Right lobe of liver (tissue), 6 donors: ENCODE measurements around the gene MAPK1. TPM values are rescaled to one million over a fixed set of nuclear protein-coding genes. Genes with fewer than 3 reads are reported as not detected.
"Not testable (repeated sequence)": the region's sequence is repeated elsewhere in the genome, so short reads cannot be mapped to it uniquely, and the experiment has no call there.

Experiments
- ATAC-seq, 4 donors: fragments of 200-7000 bp; cut with Tn5 transposase; one replicate each; pipeline ENCODE4 v1.9.1; 2020; ENCODE audit warnings: mild to moderate bottlenecking in 4 of 4, moderate library complexity in 4 of 4
- DNase-seq, 3 donors: peaks; one replicate each; pipeline ENCODE4 v3.0.0-alpha.2; 2020
- H3K27ac ChIP-seq, 3 donors: fragments of 200-600 bp; one replicate each; pipeline ENCODE4 v1.8.0; 2022
- H3K27me3 ChIP-seq, 2 donors: fragments of 200-600 bp; one replicate each; pipeline ENCODE4 v1.8.0; 2022
- H3K36me3 ChIP-seq, 4 donors: fragments of 200-600 bp; sonication (generic) in 1 of 4; one replicate each; pipeline versions ENCODE4 v1.5.1 to v1.8.0; 2017 to 2022; ENCODE audit warnings: control low read depth in 1 of 4
- H3K4me1 ChIP-seq, 4 donors: fragments of 200-600 bp; sonication (generic) in 1 of 4; one replicate each; pipeline versions ENCODE4 v1.5.1 to v1.8.0; 2017 to 2022; ENCODE audit warnings: control low read depth in 1 of 4
- H3K4me3 ChIP-seq, 3 donors: fragments of 200-600 bp; one replicate each; pipeline ENCODE4 v1.8.0; 2022
- H3K9me3 ChIP-seq, 4 donors: fragments of 200-600 bp; sonication (generic) in 1 of 4; one replicate each; pipeline versions ENCODE4 v1.5.1 to v1.8.0; 2017 to 2022; ENCODE audit warnings: control low read depth in 1 of 4
- POLR2A ChIP-seq: fragments of 450-650 bp; IDR thresholded peaks from one replicate; pipeline ENCODE4 v1.6.1; 2017; ENCODE audit warnings: antibody characterized with exemption, mild to moderate bottlenecking
- WGBS: methylation state at CpG from one replicate; pipeline ENCODE4 v1.1.6; 2018; ENCODE audit warnings: low coverage, low lambda C conversion rate; ENCODE audit not compliant: insufficient coverage; ENCODE audit errors: missing lambda C conversion rate; 5-methylcytosine and 5-hydroxymethylcytosine counted together
- intact Hi-C, 2 donors: fragments of 100-400 bp; cut with DNase I; formaldehyde crosslinking; loops; one replicate each; pipeline versions ENCODE4 v1.11.2 to v1.14.1; 2022
- total RNA-seq, 6 experiments: library from RNA; depleted of rRNA in 2 of 6; stranded (reverse); fragments of >200 nt in 2 of 6; fragmentation: NEBNext Ultra II Directional in 3 of 6; extraction: Animal tissue kit (Norgen Biotek cat#: 25700) in 3 of 6; gene quantifications; one replicate each; pipeline versions ENCODE4 v1.1.0 to v1.2.4, GENCODE V29; 2016 to 2023
- TF ChIP-seq, protein P1 (sequence below), 4 donors: fragments of 200-600 bp in 3 of 4; fragments of 450-650 bp in 1 of 4; IDR thresholded peaks; one replicate each; pipeline versions ENCODE4 v1.5.1 to v1.8.0; 2016 to 2022; ENCODE audit warnings: antibody characterized with exemption in 4 of 4, mild to moderate bottlenecking in 2 of 4
- donor health status: DM: no; HTN: yes; CAD: no.
- donor health status: DM: no; HTN: no; CAD: no.
- donor health status: DM: no; HTN: no; CAD: no.
- donor health status: DM: no; HTN: yes; CAD: no.
- donor health status: DM: no; HTN: yes; CAD: no.

Gene MAPK1
- total RNA-seq, 6 experiments from 2014 or later, result 43.4 to 75.0 (median 59.5) TPM

DNA sequence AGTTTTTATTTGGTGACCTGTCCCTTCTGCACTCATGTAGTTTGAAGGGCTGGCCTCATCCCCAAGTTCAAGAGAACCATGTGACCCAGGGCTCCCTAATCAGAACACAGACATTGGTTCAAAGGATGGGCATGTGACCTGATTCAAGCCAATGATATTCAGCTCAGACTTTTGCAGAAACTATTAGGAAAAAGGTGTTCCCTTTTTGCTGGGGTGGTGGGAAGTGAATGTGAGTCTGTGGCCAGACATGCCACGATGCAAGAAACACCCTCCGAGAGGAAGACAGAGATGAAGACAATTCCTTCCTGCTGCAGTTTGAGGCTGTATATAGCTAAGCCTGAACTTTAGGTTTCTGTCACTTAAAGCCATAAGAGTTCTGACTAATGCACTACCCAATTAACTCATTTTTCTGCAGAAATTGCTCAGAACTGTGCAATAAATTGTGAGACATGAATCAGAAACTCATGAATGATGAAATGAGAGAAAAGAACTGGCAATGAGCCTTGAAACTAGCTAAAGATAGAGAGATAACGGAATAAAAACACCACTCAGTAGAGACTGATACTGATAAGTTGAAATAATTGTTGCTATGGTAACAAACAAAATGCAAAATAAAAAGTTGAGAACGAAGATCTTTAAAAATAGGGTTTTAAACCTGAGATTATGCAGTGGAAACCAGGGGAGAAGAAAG is 9.2 kb upstream of the MAPK1 start:
- TF ChIP-seq, protein P1, sequence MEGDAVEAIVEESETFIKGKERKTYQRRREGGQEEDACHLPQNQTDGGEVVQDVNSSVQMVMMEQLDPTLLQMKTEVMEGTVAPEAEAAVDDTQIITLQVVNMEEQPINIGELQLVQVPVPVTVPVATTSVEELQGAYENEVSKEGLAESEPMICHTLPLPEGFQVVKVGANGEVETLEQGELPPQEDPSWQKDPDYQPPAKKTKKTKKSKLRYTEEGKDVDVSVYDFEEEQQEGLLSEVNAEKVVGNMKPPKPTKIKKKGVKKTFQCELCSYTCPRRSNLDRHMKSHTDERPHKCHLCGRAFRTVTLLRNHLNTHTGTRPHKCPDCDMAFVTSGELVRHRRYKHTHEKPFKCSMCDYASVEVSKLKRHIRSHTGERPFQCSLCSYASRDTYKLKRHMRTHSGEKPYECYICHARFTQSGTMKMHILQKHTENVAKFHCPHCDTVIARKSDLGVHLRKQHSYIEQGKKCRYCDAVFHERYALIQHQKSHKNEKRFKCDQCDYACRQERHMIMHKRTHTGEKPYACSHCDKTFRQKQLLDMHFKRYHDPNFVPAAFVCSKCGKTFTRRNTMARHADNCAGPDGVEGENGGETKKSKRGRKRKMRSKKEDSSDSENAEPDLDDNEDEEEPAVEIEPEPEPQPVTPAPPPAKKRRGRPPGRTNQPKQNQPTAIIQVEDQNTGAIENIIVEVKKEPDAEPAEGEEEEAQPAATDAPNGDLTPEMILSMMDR (IDR thresholded peaks at IDR 0.05), result no peak
- TF ChIP-seq POLR2A, result no peak
- DNase-seq (peak in 1 of 3 donors; percentile 32), ATAC-seq (no peak)
- Histone ChIP-seq H3K27ac (no peak overlapping the region), H3K4me1 (no peaks in the 10 kb centered on the region), H3K36me3 (no peaks in the 10 kb centered on the region), H3K9me3 (no peaks in the 10 kb centered on the region), H3K27me3 (no peaks in the 10 kb centered on the region), H3K4me3 (no peak overlapping the region)
- intact Hi-C loops, result no loop called here
- WGBS, result 51% methylated on average over 4 of the region's 4 CpGs

DNA sequence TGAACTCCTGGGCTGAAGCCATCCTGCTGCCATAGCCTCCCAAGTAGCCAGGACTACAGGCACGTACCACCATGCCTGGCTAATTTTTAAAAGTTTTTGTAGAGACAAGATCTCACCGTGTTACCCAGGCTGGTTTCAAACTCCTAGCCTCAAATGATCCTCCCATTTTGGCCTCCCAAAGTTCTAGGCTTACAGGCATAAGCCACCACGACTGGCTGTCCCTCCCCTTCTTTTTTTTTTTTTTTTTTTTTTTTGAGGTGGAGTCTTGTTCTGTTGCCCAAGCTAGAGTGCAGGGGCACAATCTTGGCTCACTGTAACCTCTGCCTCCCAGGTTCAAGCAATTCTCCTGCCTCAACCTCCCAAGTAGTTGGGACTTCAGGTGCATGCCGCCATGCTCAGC is 7.5 kb upstream of the MAPK1 start:
- H3K27me3 ChIP-seq, H3K9me3 ChIP-seq, DNase-seq, H3K36me3 ChIP-seq, H3K4me3 ChIP-seq, H3K4me1 ChIP-seq, ATAC-seq, intact Hi-C loops, H3K27ac ChIP-seq: not testable (repeated sequence)
- 72% methylated on average over 3 of the region's 4 CpGs for WGBS

GRCh38 chr22:21873619-21874018 is 6.2 kb upstream of the MAPK1 start:
- WGBS, result 85% methylated on average over 5 of the region's 7 CpGs
- Histone ChIP-seq H3K36me3 (no peaks in the 10 kb centered on the region), H3K4me3 (no peak overlapping the region), H3K9me3 (no peaks in the 10 kb centered on the region), H3K27me3 (no peaks in the 10 kb centered on the region), H3K4me1 (no peaks in the 10 kb centered on the region), H3K27ac (no peak overlapping the region)
- intact Hi-C loops, result no loop called here
- TF ChIP-seq, protein P1 (IDR thresholded peaks at IDR 0.05), result no peak
- TF ChIP-seq POLR2A, result no peak
- ATAC-seq (no peak), DNase-seq (peak in 1 of 3 donors; percentile 9)

GRCh38 chr22:21872741-21873140 is 5.3 kb upstream of the MAPK1 start:
- peak in 1 of 3 donors; percentile 29 for DNase-seq
- H3K27me3 ChIP-seq, H3K36me3 ChIP-seq, H3K9me3 ChIP-seq, H3K27ac ChIP-seq, intact Hi-C loops, H3K4me1 ChIP-seq, ATAC-seq, H3K4me3 ChIP-seq: not testable (repeated sequence)
- no CpG with 5 or more reads among the region's 4 CpGs for WGBS

DNA sequence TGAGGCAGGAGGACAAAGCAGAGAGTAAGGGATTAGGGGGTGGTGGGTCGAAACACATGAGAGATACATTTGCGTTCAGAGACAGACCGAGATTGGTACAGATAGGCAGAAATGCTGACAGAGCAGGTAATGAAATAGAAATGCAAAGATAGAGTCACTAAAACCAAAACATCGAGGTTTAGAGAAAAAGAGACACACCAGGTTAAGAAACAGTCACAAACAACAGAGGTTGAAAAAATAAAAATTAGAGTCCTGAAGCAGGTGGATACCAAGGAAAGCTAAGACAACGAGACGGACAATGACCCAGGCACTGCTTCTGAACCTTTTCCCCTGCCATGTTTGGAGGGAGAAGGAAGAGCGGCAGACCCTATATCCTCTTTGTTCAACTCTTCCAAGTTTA is 1.2 kb upstream of the MAPK1 start:
- TF ChIP-seq, protein P1 (IDR thresholded peaks at IDR 0.05), result no peak
- TF ChIP-seq POLR2A, result no peak
- H3K9me3 ChIP-seq, result no peaks in the 10 kb centered on the region
- no peaks in the 10 kb centered on the region for H3K36me3 ChIP-seq
- 91% methylated on average over 7 of the region's 7 CpGs for WGBS
- DNase-seq (peak in 1 of 3 donors; percentile 32), ATAC-seq (no peak)
- peaks cover 0 to 24% (median 7%) of the 10 kb centered on the region in 4 donors for H3K4me1 ChIP-seq
- intact Hi-C loops, result no loop called here
- no peak overlapping the region for H3K27ac ChIP-seq
- H3K4me3 ChIP-seq, result no peak overlapping the region
- H3K27me3 ChIP-seq, result no peaks in the 10 kb centered on the region
